GM18511 (cell line): Measurements from ENCODE around the gene PDZRN4.

Experiments
- ATAC-seq: cut with Tn5 transposase; IDR thresholded peaks from one replicate; pipeline ENCODE4 v1.9.1; 2021; ENCODE audit warnings: mild to moderate bottlenecking, moderate library complexity; ENCODE audit not compliant: unreplicated experiment

Gene PDZRN4

GRCh38 chr12:41621291-41621690 is 433.2 kb downstream of the PDZRN4 start:
- no peak for ATAC-seq
